Measurements from ENCODE around the gene STXBP3. TPM values are rescaled to one million over a fixed set of nuclear protein-coding genes. Genes with fewer than 3 reads are reported as not detected.

STXBP3 gene
- total and polyA plus RNA-seq, 2 donors (not counting 1 experiment from before 2014, with no cell fraction given), result 13.3 to 78.1 TPM

GRCh38 chr1:108811611-108812010, 65.1 kb downstream of the STXBP3 start:
- POLR2A ChIA-PET, result no interaction called here
- H3K79me2 ChIP-seq (ENCODE audit: control insufficient read depth, insufficient read depth, low read length), result no peaks in the 10 kb centered on the region
- ATAC-seq (ENCODE audit: low read depth) (no peak), DNase-seq (no peak)
- H3K9ac ChIP-seq (ENCODE audit: low read length), result no peak overlapping the region
- H3K27ac ChIP-seq (ENCODE audit: low read length in 2 of 2), result no peak overlapping the region
- Mint-ChIP-seq H3K9me3 (ENCODE audit: insufficient read depth) (no peaks in the 10 kb centered on the region), H3K4me3 (no peak overlapping the region), H3K27me3 (no peaks in the 10 kb centered on the region), H3K4me1 (no peaks in the 10 kb centered on the region), H3K27ac (no peak overlapping the region)
- TF ChIP-seq EZH2 (IDR thresholded peaks at IDR 0.05; ENCODE audit: borderline replicate concordance, insufficient read depth, low read depth, low read length, poor library complexity, severe bottlenecking) (no peak), CTCF (IDR thresholded peaks at IDR 0.05) (no peak)
- intact Hi-C loops (cut with micrococcal nuclease), result no loop called here
- H3K36me3 ChIP-seq (replicated peaks in 1 of 2; ENCODE audit: control extremely low read depth in 1 of 2, control insufficient read depth in 1 of 2, extremely low read depth in 1 of 2, insufficient read depth in 2 of 2, low read length in 1 of 2), result peaks cover 7 to 10% of the 10 kb centered on the region in 2 experiments
- H3K27me3 ChIP-seq (replicated peaks in 1 of 4; ENCODE audit: control extremely low read depth in 1 of 4, control insufficient read depth in 3 of 4, insufficient read depth in 4 of 4, low read length in 3 of 4), result no peaks in the 10 kb centered on the region
- WGBS (ENCODE audit: insufficient coverage), result no CpG with 5 or more reads among the region's 3 CpGs
- H4K20me1 ChIP-seq (ENCODE audit: control insufficient read depth, insufficient read depth, low read length, poor library complexity, severe bottlenecking), result no peaks in the 10 kb centered on the region
- H3K4me1 ChIP-seq (ENCODE audit: control insufficient read depth in 2 of 2, insufficient read depth in 2 of 2, low read length in 2 of 2), result no peaks in the 10 kb centered on the region
- CTCF ChIA-PET, result no interaction called here
- H2AFZ ChIP-seq (ENCODE audit: insufficient read depth, low read depth, low read length, poor library complexity, severe bottlenecking), result no peak overlapping the region
- no peak overlapping the region for H3K4me3 ChIP-seq (ENCODE audit: control extremely low read depth in 1 of 5, extremely low read depth in 1 of 5, insufficient read depth in 1 of 5, low read depth in 2 of 5, low read length in 4 of 5)
- H3K4me2 ChIP-seq (replicated peaks; ENCODE audit: low read depth, low read length, poor library complexity, severe bottlenecking), result no peak overlapping the region
- no peaks in the 10 kb centered on the region for H3K9me3 ChIP-seq (ENCODE audit: control extremely low read depth in 1 of 3, control insufficient read depth in 2 of 3, insufficient read depth in 1 of 3, low read length in 2 of 3)

DNA sequence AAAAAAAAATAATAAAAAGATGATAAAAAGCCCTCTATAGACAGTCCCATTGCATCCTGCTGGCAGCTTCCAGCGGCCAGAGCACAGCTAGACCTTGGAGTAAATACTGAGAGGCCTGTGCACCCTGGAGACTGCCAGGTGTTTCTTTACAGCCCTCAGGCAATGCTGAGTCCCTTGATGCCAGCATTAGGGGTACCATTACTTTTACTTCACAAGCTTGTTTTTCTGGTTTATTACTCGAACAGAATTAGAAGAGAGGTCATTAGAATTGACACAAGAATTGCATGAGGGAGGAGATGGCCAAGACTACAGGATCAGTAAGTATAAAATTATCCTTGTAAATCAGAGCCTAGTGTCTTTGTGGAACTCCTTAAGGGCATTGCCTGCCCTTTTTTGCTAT, 66.9 kb downstream of the STXBP3 start:
- no peak for ATAC-seq (ENCODE audit: low read depth)
- Mint-ChIP-seq H3K27me3 (no peaks in the 10 kb centered on the region), H3K4me1 (no peaks in the 10 kb centered on the region), H3K4me3 (no peak overlapping the region), H3K9me3 (ENCODE audit: insufficient read depth) (no peaks in the 10 kb centered on the region), H3K27ac (no peak overlapping the region)
- CTCF ChIA-PET, result no interaction called here
- H3K9me3 ChIP-seq (ENCODE audit: control extremely low read depth in 1 of 3, control insufficient read depth in 2 of 3, insufficient read depth in 1 of 3, low read length in 2 of 3), result no peaks in the 10 kb centered on the region
- DNase-seq, result no peak
- no peak overlapping the region for H3K27ac ChIP-seq (ENCODE audit: low read length in 2 of 2)
- H3K9ac ChIP-seq (ENCODE audit: low read length), result no peak overlapping the region
- H3K27me3 ChIP-seq (replicated peaks in 1 of 4; ENCODE audit: control extremely low read depth in 1 of 4, control insufficient read depth in 3 of 4, insufficient read depth in 4 of 4, low read length in 3 of 4), result no peaks in the 10 kb centered on the region
- H3K4me2 ChIP-seq (replicated peaks; ENCODE audit: low read depth, low read length, poor library complexity, severe bottlenecking), result no peak overlapping the region
- H2AFZ ChIP-seq (ENCODE audit: insufficient read depth, low read depth, low read length, poor library complexity, severe bottlenecking), result no peak overlapping the region
- no peaks in the 10 kb centered on the region for H3K79me2 ChIP-seq (ENCODE audit: control insufficient read depth, insufficient read depth, low read length)
- POLR2A ChIA-PET, result no interaction called here
- no peaks in the 10 kb centered on the region for H4K20me1 ChIP-seq (ENCODE audit: control insufficient read depth, insufficient read depth, low read length, poor library complexity, severe bottlenecking)
- intact Hi-C loops (cut with micrococcal nuclease), result no loop called here
- H3K4me3 ChIP-seq (ENCODE audit: control extremely low read depth in 1 of 5, extremely low read depth in 1 of 5, insufficient read depth in 1 of 5, low read depth in 2 of 5, low read length in 4 of 5), result no peak overlapping the region
- WGBS (ENCODE audit: insufficient coverage), result 100% methylated on average over 1 of the region's 2 CpGs
- peaks cover 4 to 5% of the 10 kb centered on the region in 2 experiments for H3K36me3 ChIP-seq (replicated peaks in 1 of 2; ENCODE audit: control extremely low read depth in 1 of 2, control insufficient read depth in 1 of 2, extremely low read depth in 1 of 2, insufficient read depth in 2 of 2, low read length in 1 of 2)
- H3K4me1 ChIP-seq (ENCODE audit: control insufficient read depth in 2 of 2, insufficient read depth in 2 of 2, low read length in 2 of 2), result no peaks in the 10 kb centered on the region
- TF ChIP-seq EZH2 (IDR thresholded peaks at IDR 0.05; ENCODE audit: borderline replicate concordance, insufficient read depth, low read depth, low read length, poor library complexity, severe bottlenecking) (no peak), CTCF (IDR thresholded peaks at IDR 0.05) (no peak)

Measured in B cell (primary cell).